Measurements from ENCODE around the gene INF2. TPM values are rescaled to one million over a fixed set of nuclear protein-coding genes. Genes with fewer than 3 reads are reported as not detected.

INF2 gene
- total RNA-seq, 1 donor from 2014 or later: 92.3 TPM

DNA sequence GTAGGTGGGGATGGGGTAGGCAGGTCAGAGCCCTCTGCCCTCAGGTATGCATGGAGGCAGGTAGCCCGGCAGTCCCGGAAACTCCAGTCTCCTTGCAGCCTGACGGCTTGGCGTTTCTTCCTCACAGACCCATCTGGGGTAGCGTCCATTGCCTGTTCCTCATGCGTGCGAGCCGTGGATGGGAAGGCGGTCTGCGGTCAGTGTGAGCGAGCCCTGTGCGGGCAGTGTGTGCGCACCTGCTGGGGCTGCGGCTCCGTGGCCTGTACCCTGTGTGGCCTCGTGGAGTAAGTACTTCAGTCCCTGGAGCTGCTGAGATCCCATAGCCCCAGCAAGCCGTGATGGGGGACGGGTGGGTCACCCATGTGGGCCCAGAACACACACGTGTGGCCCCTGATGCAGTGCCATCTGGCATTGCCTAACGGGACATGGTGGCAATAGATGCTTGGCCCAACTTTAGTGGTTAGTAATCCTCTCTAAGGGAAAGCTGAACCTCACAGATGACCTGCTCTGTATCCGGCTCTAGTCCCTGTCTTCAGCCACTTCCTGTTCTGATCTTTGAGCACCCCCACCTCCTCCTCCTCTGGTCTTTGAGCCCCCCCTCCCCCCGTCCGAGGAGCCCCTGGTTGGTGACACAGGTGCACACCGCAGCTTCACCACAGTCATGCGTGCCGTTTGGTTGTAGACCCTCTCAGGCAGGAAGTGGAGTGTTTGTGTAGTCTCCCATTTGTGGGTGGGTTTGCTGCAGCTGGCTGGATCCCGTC lies 67.2 kb downstream of the INF2 start:
- peak; percentile 69 for DNase-seq
- no peaks in the 10 kb centered on the region for H3K9me3 Mint-ChIP-seq
- peaks cover 34% of the 10 kb centered on the region for H3K36me3 Mint-ChIP-seq (ENCODE audit: low read depth)
- H3K4me3 Mint-ChIP-seq: peak overlapping the region; percentile 39
- peak overlapping the region; percentile 71 for H3K27ac Mint-ChIP-seq
- H3K4me1 Mint-ChIP-seq: peaks cover 36% of the 10 kb centered on the region
- intact Hi-C loops (cut with micrococcal nuclease): no loop called here
- H3K27me3 Mint-ChIP-seq: no peaks in the 10 kb centered on the region

DNA sequence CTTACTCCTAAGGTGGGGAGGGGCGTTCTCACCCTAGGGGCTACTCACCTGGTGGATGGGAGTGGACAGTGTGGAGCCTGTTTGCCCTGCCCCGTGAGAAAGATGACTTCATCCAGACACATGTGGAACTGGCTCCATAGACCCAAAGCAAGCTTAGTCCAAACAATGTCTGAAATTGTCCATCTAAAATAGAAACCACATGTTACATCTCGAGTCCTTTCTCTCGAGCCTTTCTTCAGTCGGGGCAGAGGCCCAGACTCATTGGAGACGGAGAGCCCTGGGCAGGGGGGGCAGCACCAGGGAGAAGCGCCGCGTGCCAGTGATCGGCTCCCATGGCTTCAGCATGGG lies 67.8 kb downstream of the INF2 start:
- no peaks in the 10 kb centered on the region for H3K27me3 Mint-ChIP-seq
- peak overlapping the region; percentile 71 for H3K27ac Mint-ChIP-seq
- H3K36me3 Mint-ChIP-seq (ENCODE audit: low read depth): peaks cover 34% of the 10 kb centered on the region
- no peak for DNase-seq
- H3K4me3 Mint-ChIP-seq: peak overlapping the region; percentile 39
- H3K9me3 Mint-ChIP-seq: no peaks in the 10 kb centered on the region
- peaks cover 36% of the 10 kb centered on the region for H3K4me1 Mint-ChIP-seq
- intact Hi-C loops (cut with micrococcal nuclease): no loop called here

DNA sequence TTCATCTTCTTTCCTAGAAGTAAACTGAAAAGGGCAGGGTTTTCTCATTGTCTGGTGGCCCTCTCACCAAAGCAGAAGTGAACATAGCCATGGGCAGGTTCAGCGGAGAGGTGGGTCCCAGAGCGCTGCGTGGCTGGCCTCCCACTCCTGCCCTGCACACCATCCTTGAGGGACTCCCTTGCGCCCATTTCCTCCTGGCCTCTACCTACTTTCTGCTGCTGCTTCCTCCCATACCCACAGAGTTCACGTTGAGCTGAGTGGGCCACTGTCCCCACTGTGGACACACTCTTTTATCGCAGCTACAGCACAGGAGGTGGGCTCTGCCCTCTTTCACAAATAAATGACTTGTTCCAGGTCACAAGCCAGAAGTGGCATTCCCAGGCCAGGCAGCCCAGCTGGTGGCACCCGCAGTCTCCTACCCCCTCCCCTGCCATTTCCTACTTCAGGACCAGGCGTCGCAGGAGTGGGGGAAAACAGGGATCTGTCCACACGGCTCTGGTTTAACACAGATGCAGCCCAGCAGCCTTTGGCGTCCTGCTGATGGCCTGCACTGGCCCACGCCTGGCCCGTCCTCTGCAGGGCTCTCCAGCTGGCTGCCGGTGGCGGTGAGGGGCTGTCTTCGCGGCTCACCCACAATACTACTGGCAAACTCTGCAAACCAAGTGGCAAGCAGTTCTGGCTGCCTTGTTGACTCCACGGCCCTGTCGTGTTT lies 68.4 kb downstream of the INF2 start:
- Mint-ChIP-seq H3K27me3 (no peaks in the 10 kb centered on the region), H3K36me3 (ENCODE audit: low read depth) (peaks cover 34% of the 10 kb centered on the region), H3K4me3 (no peak overlapping the region), H3K4me1 (peaks cover 32% of the 10 kb centered on the region), H3K27ac (no peak overlapping the region), H3K9me3 (no peaks in the 10 kb centered on the region)
- intact Hi-C loops (cut with micrococcal nuclease): no loop called here
- DNase-seq: no peak

GRCh38 chr14:104758981-104759969 lies 69.9 kb downstream of the INF2 start:
- intact Hi-C loops (cut with micrococcal nuclease): no loop called here
- H3K36me3 Mint-ChIP-seq (ENCODE audit: low read depth): peaks cover 32% of the 10 kb centered on the region
- no peaks in the 10 kb centered on the region for H3K9me3 Mint-ChIP-seq
- peaks cover 24% of the 10 kb centered on the region for H3K4me1 Mint-ChIP-seq
- no peak for DNase-seq
- no peaks in the 10 kb centered on the region for H3K27me3 Mint-ChIP-seq
- no peak overlapping the region for H3K27ac Mint-ChIP-seq
- H3K4me3 Mint-ChIP-seq: no peak overlapping the region

DNA sequence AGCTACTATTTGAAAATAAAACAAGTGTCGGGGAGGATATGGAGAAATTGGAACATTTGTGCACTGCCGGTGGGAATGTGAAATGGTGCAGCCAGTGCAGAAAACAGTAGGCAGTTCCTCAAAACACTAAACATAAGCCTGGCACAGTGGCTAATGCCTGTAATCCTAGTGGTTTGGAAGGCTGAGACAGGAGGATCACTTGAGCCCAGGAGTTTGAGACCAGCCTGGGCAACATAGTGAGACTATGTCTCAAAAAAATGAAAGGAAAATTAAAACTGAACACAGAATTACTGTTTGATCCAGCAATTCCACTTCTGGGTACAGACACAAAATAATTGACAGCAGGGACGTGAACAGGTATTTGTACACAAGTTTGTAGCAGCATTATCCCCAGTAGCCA lies 76.1 kb downstream of the INF2 start:
- H3K27ac Mint-ChIP-seq: no peak overlapping the region
- peaks cover 10% of the 10 kb centered on the region for H3K36me3 Mint-ChIP-seq (ENCODE audit: low read depth)
- H3K27me3 Mint-ChIP-seq: no peaks in the 10 kb centered on the region
- H3K4me3 Mint-ChIP-seq: no peak overlapping the region
- H3K4me1 Mint-ChIP-seq: peaks cover 3% of the 10 kb centered on the region
- no peak for DNase-seq
- H3K9me3 Mint-ChIP-seq: no peaks in the 10 kb centered on the region
- intact Hi-C loops (cut with micrococcal nuclease): no loop called here

DNA sequence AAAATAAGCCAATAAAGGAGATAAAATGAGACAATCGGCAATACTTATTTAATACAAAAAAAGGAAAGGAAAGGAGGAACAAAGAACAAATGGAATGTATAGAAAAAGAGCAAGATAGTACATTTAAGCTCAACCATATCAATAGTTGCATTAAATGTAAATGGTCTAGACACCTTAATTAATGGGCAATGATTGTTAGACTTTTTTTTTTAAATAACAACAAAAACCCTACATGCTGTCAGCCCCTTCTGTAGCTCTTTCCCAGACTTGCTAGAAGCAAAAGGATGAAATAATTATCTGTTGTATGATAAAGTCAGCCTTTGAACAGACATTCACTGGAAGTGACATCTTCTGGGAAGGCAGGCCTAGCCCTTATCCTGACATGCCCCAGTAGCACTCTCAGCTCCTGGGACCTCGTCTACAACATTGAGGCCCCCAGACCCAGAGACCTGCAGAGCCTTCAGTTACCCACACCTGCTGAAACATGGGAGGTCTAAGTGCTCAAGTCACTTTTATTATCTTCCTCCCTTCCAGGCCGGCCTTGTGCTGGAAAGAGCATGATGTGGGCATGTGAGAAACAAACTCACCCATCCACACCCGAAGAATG lies 76.9 kb downstream of the INF2 start:
- DNase-seq: no peak
- Mint-ChIP-seq H3K4me1 (peaks cover 3% of the 10 kb centered on the region), H3K4me3 (no peak overlapping the region), H3K27ac (no peak overlapping the region), H3K9me3 (no peaks in the 10 kb centered on the region), H3K27me3 (no peaks in the 10 kb centered on the region), H3K36me3 (ENCODE audit: low read depth) (peaks cover 17% of the 10 kb centered on the region)
- intact Hi-C loops (cut with micrococcal nuclease): no loop called here

DNA sequence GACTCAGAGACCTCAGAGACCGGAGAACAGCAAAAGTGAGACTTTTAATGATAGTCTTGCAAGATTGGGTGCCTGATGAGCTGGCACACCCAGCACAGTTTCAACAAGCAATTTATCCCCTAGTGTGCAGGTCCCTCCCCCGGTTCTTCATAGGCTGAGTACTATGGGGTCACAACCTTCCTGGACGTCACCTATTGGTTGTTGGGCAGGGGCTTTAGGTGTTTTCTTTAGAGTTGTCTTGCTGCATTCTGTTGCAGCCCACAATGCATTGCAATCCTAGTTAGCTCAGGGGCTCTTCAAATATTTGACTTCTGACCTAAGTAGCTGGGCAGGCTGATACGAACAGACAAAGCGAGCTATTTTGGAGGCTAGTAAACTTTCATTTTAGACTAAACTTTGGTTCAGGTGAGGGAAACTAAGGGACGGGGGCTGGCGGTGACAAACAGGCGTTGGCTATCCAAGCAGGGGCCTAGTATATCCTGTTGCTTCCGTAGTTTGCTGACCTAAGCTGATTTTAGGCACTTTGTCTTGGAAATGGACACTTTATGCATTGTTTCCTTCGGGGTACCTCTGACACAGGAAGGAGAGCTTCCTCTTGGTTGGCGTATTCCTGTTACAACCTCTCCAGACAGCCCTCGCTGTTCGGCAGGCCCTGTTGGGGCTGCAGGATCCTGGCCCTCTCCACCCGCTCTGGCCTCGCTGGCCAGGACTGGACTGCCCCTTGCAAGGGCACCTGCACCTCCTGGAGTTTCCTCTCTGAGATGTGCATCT lies 77.6 kb downstream of the INF2 start:
- H3K27me3 Mint-ChIP-seq: no peaks in the 10 kb centered on the region
- intact Hi-C loops (cut with micrococcal nuclease): no loop called here
- no peak overlapping the region for H3K4me3 Mint-ChIP-seq
- no peak for DNase-seq
- no peak overlapping the region for H3K27ac Mint-ChIP-seq
- peaks cover 3% of the 10 kb centered on the region for H3K4me1 Mint-ChIP-seq
- no peaks in the 10 kb centered on the region for H3K9me3 Mint-ChIP-seq
- H3K36me3 Mint-ChIP-seq (ENCODE audit: low read depth): peaks cover 23% of the 10 kb centered on the region

DNA sequence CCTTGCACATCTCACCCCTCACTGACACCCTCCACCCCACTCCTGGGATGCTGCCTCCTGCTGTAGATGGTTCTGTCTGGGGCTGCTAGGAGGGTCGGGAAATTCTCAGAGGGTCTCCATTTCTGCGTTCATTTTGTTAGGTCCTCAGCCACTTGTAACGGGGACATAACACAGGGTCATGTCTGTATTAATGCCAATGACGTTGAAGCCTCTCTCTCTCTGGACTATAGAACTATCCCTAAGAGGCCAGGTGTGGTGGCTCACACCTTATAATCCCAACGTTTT lies 78.2 kb downstream of the INF2 start:
- Mint-ChIP-seq H3K4me1 (peaks cover 3% of the 10 kb centered on the region), H3K27ac (no peak overlapping the region), H3K9me3 (no peaks in the 10 kb centered on the region), H3K27me3 (no peaks in the 10 kb centered on the region), H3K4me3 (no peak overlapping the region), H3K36me3 (ENCODE audit: low read depth) (peaks cover 27% of the 10 kb centered on the region)
- no peak for DNase-seq
- intact Hi-C loops (cut with micrococcal nuclease): no loop called here

DNA sequence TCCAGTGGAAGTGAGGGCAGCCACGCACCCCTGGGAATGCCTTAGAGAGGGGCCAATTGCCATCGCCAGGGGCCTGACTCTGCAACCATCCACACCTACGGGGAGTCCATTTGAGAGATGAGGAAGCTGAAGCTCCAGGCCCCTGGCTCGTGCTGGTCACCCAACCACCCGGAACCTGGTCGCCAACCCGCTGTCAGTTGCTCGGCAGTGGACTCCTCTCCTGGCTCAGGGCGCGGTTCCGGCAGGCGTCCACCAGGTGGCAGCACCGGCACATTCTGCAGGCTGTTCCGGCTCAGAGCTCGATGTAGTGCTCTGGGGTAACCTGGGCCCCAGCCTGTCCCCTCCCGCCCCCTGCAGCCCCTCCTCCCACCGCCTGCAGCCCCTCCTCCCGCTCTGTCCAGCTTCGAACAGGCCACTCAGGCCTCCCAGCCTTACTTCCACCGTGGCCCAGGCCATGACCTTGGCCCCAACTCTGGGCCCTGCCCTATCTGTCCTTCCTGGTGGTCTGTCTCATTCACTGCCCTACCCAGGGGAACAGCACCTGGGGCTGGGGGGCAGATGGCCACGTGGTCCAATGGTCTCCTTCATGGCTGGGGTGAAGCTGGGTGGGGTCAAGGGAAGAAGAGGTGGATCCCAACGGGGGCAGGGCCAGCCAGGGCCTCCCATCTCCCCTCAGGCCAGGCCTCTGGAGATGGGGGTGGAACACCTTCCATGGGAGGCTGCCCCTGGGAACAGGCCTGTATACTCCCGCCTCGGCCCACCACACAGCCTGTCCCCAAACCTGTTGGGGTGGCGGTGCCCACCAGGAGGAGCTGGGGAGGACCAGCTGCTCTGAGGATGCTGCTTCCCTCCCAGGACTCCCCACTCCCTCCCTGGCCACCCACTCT lies 79.3 kb downstream of the INF2 start:
- peak; percentile 98 for DNase-seq
- no peak overlapping the region for H3K4me3 Mint-ChIP-seq
- intact Hi-C loops (cut with micrococcal nuclease): loop anchor here (1.0 to 2.0 kb wide), 4 partner anchors 16 to 102 kb away; partner anchors contain the start of gene ZBTB42
- no peaks in the 10 kb centered on the region for H3K9me3 Mint-ChIP-seq
- H3K27me3 Mint-ChIP-seq: no peaks in the 10 kb centered on the region
- H3K36me3 Mint-ChIP-seq (ENCODE audit: low read depth): peaks cover 33% of the 10 kb centered on the region
- H3K27ac Mint-ChIP-seq: no peak overlapping the region
- peaks cover 3% of the 10 kb centered on the region for H3K4me1 Mint-ChIP-seq

- peaks cover 36% of the 10 kb centered on the region for H3K36me3 Mint-ChIP-seq (ENCODE audit: low read depth)
- H3K9me3 Mint-ChIP-seq: no peaks in the 10 kb centered on the region
- H3K27ac Mint-ChIP-seq: no peak overlapping the region
- H3K27me3 Mint-ChIP-seq: no peaks in the 10 kb centered on the region
- DNase-seq: no peak
- intact Hi-C loops (cut with micrococcal nuclease): loop anchor here (2.0 kb wide), 2 partner anchors 31 to 101 kb away; partner anchors contain the start of gene ZBTB42
- no peak overlapping the region for H3K4me3 Mint-ChIP-seq
- peaks cover 3% of the 10 kb centered on the region for H3K4me1 Mint-ChIP-seq
Measured at GRCh38 chr14:104769324-104770071, 80.1 kb downstream of the INF2 start.

GRCh38 chr14:104770072-104770579 lies 80.7 kb downstream of the INF2 start:
- H3K27ac Mint-ChIP-seq: no peak overlapping the region
- H3K4me1 Mint-ChIP-seq: peaks cover 3% of the 10 kb centered on the region
- H3K4me3 Mint-ChIP-seq: no peak overlapping the region
- intact Hi-C loops (cut with micrococcal nuclease): no loop called here
- H3K36me3 Mint-ChIP-seq (ENCODE audit: low read depth): peaks cover 37% of the 10 kb centered on the region
- no peaks in the 10 kb centered on the region for H3K9me3 Mint-ChIP-seq
- DNase-seq: no peak
- no peaks in the 10 kb centered on the region for H3K27me3 Mint-ChIP-seq

DNA sequence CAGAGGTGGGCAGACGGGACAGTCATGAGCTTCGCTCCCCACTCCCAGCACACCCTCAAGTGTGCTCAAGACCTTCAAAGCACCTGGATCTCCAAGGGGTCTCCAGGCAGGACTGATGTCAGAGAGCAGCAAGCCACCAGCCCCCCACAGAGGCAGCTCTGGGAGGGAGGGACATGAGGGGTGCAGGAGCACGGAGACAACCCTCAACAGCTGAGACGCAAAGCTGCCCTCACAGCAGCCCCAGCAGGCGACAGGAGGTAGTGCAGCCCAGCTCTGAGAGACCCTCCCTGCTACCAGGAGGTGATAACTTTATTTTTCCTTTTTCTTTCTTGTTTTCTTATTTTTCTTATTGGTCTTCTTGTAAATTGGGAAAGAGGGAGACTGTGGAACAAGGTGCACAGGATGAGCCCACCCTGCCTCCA lies 81.4 kb downstream of the INF2 start:
- no peak for DNase-seq
- Mint-ChIP-seq H3K36me3 (ENCODE audit: low read depth) (peaks cover 40% of the 10 kb centered on the region), H3K9me3 (no peaks in the 10 kb centered on the region), H3K27ac (no peak overlapping the region), H3K4me1 (peaks cover 3% of the 10 kb centered on the region), H3K27me3 (no peaks in the 10 kb centered on the region), H3K4me3 (no peak overlapping the region)
- intact Hi-C loops (cut with micrococcal nuclease): no loop called here

Data from activated CD4-positive, alpha-beta T cell treated with anti-CD3 and anti-CD28 coated beads, Interleukin-2, amount 10 ng/mL, durations not matched to agents 24 days and 14 days (primary cell).